ENCODE results near the gene BHLHE40. TPM values are rescaled to one million over a fixed set of nuclear protein-coding genes. Genes with fewer than 3 reads are reported as not detected.

Gene BHLHE40
- total RNA-seq, 2 donors from 2014 or later: 25.2 to 66.0 TPM

GRCh38 chr3:4978204-4978965, 852 bp upstream of the BHLHE40 start:
- DNase-seq: peak; percentile 97
- peak overlapping the region; percentile 39 for H3K4me3 ChIP-seq
- H3K4me1 ChIP-seq: peaks cover 6% of the 10 kb centered on the region

GRCh38 chr3:4978966-4979427, 240 bp upstream of the BHLHE40 start:
- peak overlapping the region; percentile 95 for H3K27ac ChIP-seq
- H3K9ac ChIP-seq (ENCODE audit: low read depth in 2 of 2, low read length in 2 of 2): peak overlapping the region; percentile 89 to 99
- intact Hi-C loops (cut with DNase I): loop anchor here (5.0 kb wide), 2 partner anchors 152 to 257 kb away; no protein-coding TSS in a partner anchor
- H3K9me3 ChIP-seq: no peaks in the 10 kb centered on the region
- no peaks in the 10 kb centered on the region for H3K36me3 ChIP-seq
- DNase-seq: peak; percentile 95
- peaks cover 6% of the 10 kb centered on the region for H3K4me1 ChIP-seq
- H3K27me3 ChIP-seq: no peaks in the 10 kb centered on the region
- H3K4me3 ChIP-seq: peak overlapping the region; percentile 88
- no peak for TF ChIP-seq CTCF (IDR thresholded peaks at IDR 0.05)

More at GRCh38 chr3:4978204-4978965, 852 bp upstream of the BHLHE40 start:
- H3K36me3 ChIP-seq: no peaks in the 10 kb centered on the region
- H3K9ac ChIP-seq (ENCODE audit: low read depth in 2 of 2, low read length in 2 of 2): peak overlapping the region; percentile 89 to 96
- H3K27me3 ChIP-seq: no peaks in the 10 kb centered on the region
- H3K9me3 ChIP-seq: no peaks in the 10 kb centered on the region
- TF ChIP-seq CTCF (IDR thresholded peaks at IDR 0.05): no peak
- peak overlapping the region; percentile 95 for H3K27ac ChIP-seq
- intact Hi-C loops (cut with DNase I): loop anchor here (5.0 kb wide), 2 partner anchors 151 to 256 kb away; no protein-coding TSS in a partner anchor

GRCh38 chr3:4980229-4981203, 1.3 kb downstream of the BHLHE40 start:
- H3K9ac ChIP-seq (ENCODE audit: low read depth in 2 of 2, low read length in 2 of 2): peak overlapping the region; percentile 98 to 99
- intact Hi-C loops (cut with DNase I): loop anchor here (5.0 kb wide), 1 partner anchor 42 kb away; no protein-coding TSS in a partner anchor

GRCh38 chr3:4981294-4981664, 2.0 kb downstream of the BHLHE40 start:
- peak overlapping the region; percentile 88 for H3K4me3 ChIP-seq
- intact Hi-C loops (cut with DNase I): loop anchor here (5.0 kb wide), 1 partner anchor 41 kb away; no protein-coding TSS in a partner anchor
- H3K4me1 ChIP-seq: peaks cover 6% of the 10 kb centered on the region
- peak overlapping the region; percentile 48 to 59 for H3K9ac ChIP-seq (ENCODE audit: low read depth in 2 of 2, low read length in 2 of 2)
- TF ChIP-seq CTCF (IDR thresholded peaks at IDR 0.05): no peak
- DNase-seq: no peak
- no peaks in the 10 kb centered on the region for H3K27me3 ChIP-seq
- no peaks in the 10 kb centered on the region for H3K9me3 ChIP-seq
- peak overlapping the region; percentile 95 for H3K27ac ChIP-seq
- H3K36me3 ChIP-seq: no peaks in the 10 kb centered on the region

More at GRCh38 chr3:4980229-4981203, 1.3 kb downstream of the BHLHE40 start:
- Histone ChIP-seq H3K27me3 (no peaks in the 10 kb centered on the region), H3K27ac (peak overlapping the region; percentile 95), H3K9me3 (no peaks in the 10 kb centered on the region), H3K4me1 (peaks cover 6% of the 10 kb centered on the region), H3K4me3 (peak overlapping the region; percentile 88), H3K36me3 (no peaks in the 10 kb centered on the region)
- TF ChIP-seq CTCF (IDR thresholded peaks at IDR 0.05): peak; percentile 94
- peak; percentile 98 for DNase-seq
